SK-N-SH treated with all-trans-retinoic acid at 6 μM for 48 hours (cell line): ENCODE data around the gene TP53AIP1.

Experiments used
- ESRRG ChIP-seq: fragments of 250-450 bp; sonication (Bioruptor Pico); IDR thresholded peaks from 2 replicates; pipeline ENCODE4 v1.6.1; 2021; ENCODE audit warnings: mild to moderate bottlenecking
- GLIS3 ChIP-seq: fragments of 250-450 bp; sonication (Bioruptor Pico); IDR thresholded peaks from 2 replicates; pipeline ENCODE4 v1.5.0; 2020; ENCODE audit warnings: mild to moderate bottlenecking, moderate library complexity
- ISL1 ChIP-seq: fragments of 250-450 bp; sonication (Bioruptor Pico); IDR thresholded peaks from 2 replicates; pipeline ENCODE4 v2.1.2; 2022; ENCODE audit warnings: mild to moderate bottlenecking, moderate library complexity
- POU6F1 ChIP-seq: fragments of 250-450 bp; sonication (Bioruptor Pico); IDR thresholded peaks from 2 replicates; pipeline ENCODE4 v1.8.0; 2021; ENCODE audit warnings: low read depth, mild to moderate bottlenecking, moderate library complexity, borderline replicate concordance
- RARB ChIP-seq: fragments of 250-450 bp; sonication (Bioruptor Pico); IDR thresholded peaks from 2 replicates; pipeline ENCODE4 v1.8.0; 2021; ENCODE audit warnings: mild to moderate bottlenecking, moderate library complexity
- SNAI2 ChIP-seq: fragments of 250-450 bp; sonication (Bioruptor Pico); IDR thresholded peaks from 2 replicates; pipeline ENCODE4 v1.5.0; 2020; ENCODE audit warnings: mild to moderate bottlenecking, moderate library complexity
- TCF4 ChIP-seq: fragments of 250-450 bp; sonication (Bioruptor Pico); IDR thresholded peaks from 2 replicates; pipeline ENCODE4 v1.8.0; 2021; ENCODE audit warnings: mild to moderate bottlenecking, moderate library complexity, borderline replicate concordance
- TSHZ2 ChIP-seq: fragments of 250-450 bp; sonication (Bioruptor Pico); IDR thresholded peaks from 2 replicates; pipeline ENCODE4 v1.5.0; 2020; ENCODE audit warnings: mild to moderate bottlenecking, moderate library complexity
- ZFP3 ChIP-seq: fragments of 250-450 bp; sonication (Bioruptor Pico); IDR thresholded peaks from 2 replicates; pipeline ENCODE4 v1.5.0; 2020; ENCODE audit warnings: mild to moderate bottlenecking, moderate library complexity
- ZNF565 ChIP-seq: fragments of 450-650 bp; formaldehyde crosslinking; conservative IDR thresholded peaks from 2 replicates; pipeline ENCODE4 v1.5.0; 2020; ENCODE audit warnings: low read depth, mild to moderate bottlenecking, moderate library complexity
- TF ChIP-seq, protein P1 (sequence below): fragments of 250-450 bp; sonication (Bioruptor Pico); IDR thresholded peaks from 2 replicates; pipeline ENCODE4 v1.8.0; 2020; ENCODE audit warnings: mild to moderate bottlenecking, moderate library complexity, borderline replicate concordance

DNA sequence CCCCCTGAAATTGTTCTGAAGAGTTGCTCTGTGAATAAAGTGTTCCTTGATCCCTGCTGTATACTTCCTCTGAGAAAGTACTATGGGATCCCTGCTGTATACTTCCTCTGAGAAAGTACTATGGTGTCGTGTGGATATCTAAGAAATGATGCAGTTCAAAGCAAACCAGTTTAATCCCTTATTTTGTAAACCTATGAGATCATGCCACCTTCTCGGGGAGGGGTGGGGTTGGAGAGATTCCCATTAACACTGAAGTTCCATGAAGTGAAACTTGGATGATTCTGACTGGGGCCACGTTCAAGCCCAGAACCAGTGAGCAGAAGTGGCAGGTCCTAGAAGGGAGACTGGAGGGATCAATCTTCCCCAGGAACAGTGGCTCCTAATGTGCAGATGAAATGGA, 13.0 kb upstream of the TP53AIP1 start:
- TF ChIP-seq ESRRG, result no peak
- no peak for TF ChIP-seq TSHZ2
- no peak for TF ChIP-seq ISL1 (CRISPR knock-in tag)
- TF ChIP-seq SNAI2 (CRISPR knock-in tag), result no peak
- TF ChIP-seq RARB, result no peak
- no peak for TF ChIP-seq GLIS3 (CRISPR knock-in tag)
- TF ChIP-seq, protein P1, sequence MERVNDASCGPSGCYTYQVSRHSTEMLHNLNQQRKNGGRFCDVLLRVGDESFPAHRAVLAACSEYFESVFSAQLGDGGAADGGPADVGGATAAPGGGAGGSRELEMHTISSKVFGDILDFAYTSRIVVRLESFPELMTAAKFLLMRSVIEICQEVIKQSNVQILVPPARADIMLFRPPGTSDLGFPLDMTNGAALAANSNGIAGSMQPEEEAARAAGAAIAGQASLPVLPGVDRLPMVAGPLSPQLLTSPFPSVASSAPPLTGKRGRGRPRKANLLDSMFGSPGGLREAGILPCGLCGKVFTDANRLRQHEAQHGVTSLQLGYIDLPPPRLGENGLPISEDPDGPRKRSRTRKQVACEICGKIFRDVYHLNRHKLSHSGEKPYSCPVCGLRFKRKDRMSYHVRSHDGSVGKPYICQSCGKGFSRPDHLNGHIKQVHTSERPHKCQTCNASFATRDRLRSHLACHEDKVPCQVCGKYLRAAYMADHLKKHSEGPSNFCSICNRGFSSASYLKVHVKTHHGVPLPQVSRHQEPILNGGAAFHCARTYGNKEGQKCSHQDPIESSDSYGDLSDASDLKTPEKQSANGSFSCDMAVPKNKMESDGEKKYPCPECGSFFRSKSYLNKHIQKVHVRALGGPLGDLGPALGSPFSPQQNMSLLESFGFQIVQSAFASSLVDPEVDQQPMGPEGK (CRISPR knock-in tag), result no peak
- TF ChIP-seq TCF4, result no peak
- TF ChIP-seq ZNF565, result no peak
- no peak for TF ChIP-seq POU6F1 (CRISPR knock-in tag)
- TF ChIP-seq ZFP3 (CRISPR knock-in tag), result no peak
